Suprapubic skin (tissue), 4 donors: ENCODE data around the gene RUSC1. TPM values are rescaled to one million over a fixed set of nuclear protein-coding genes. Genes with fewer than 3 reads are reported as not detected.
A peak's percentile ranks its signal among the peaks of the same experiment; 100 is the strongest.

ENCODE experiments used
- DNase-seq, 2 donors: peaks; one replicate each; pipeline ENCODE4 v3.0.0-alpha.2; 2019; ENCODE audit warnings: low spot score in 2 of 2
- H3K27ac ChIP-seq: fragments of 200-600 bp; sonication (generic); one replicate; pipeline ENCODE4 v1.5.1; 2019
- H3K27me3 ChIP-seq: fragments of 200-600 bp; sonication (generic); one replicate; pipeline ENCODE4 v1.5.1; 2019
- H3K36me3 ChIP-seq: fragments of 200-600 bp; sonication (generic); one replicate; pipeline ENCODE4 v1.5.1; 2019
- H3K4me1 ChIP-seq: fragments of 200-600 bp; sonication (generic); one replicate; pipeline ENCODE4 v1.5.1; 2019
- H3K4me3 ChIP-seq: fragments of 200-600 bp; sonication (generic); one replicate; pipeline ENCODE4 v1.5.1; 2019; ENCODE audit warnings: mild to moderate bottlenecking
- H3K9me3 ChIP-seq: fragments of 200-600 bp; sonication (generic); one replicate; pipeline ENCODE4 v1.5.1; 2019
- CTCF ChIP-seq, 2 donors: fragments of 200-600 bp in 1 of 2; fragments of 450-650 bp in 1 of 2; sonication (generic) in 1 of 2; IDR thresholded peaks; one replicate each; pipeline ENCODE4 v1.5.1; 2016 to 2019; ENCODE audit warnings: antibody characterized with exemption in 2 of 2, mild to moderate bottlenecking in 1 of 2, moderate library complexity in 1 of 2
- EP300 ChIP-seq: sonication (generic); formaldehyde crosslinking; IDR thresholded peaks from one replicate; pipeline ENCODE4 v1.6.1; 2017; ENCODE audit warnings: antibody characterized with exemption
- POLR2A ChIP-seq, 2 donors: fragments of 450-650 bp; IDR thresholded peaks; one replicate each; pipeline ENCODE4 v1.6.1; 2017; ENCODE audit warnings: antibody characterized with exemption in 2 of 2, mild to moderate bottlenecking in 2 of 2, moderate library complexity in 2 of 2
- POLR2AphosphoS5 ChIP-seq, 3 donors: sonication (generic); formaldehyde crosslinking; IDR thresholded peaks; one replicate each; pipeline ENCODE4 v1.6.1; 2017; ENCODE audit warnings: antibody characterized with exemption in 3 of 3
- WGBS: methylation state at CpG from one replicate; pipeline ENCODE4 v1.1.5; 2018; 5-methylcytosine and 5-hydroxymethylcytosine counted together
- total RNA-seq, 4 donors: library from RNA; depleted of rRNA; stranded (reverse); fragments of >200 nt; gene quantifications; one replicate each; pipeline ENCODE4 v1.1.0, GENCODE V29; 2016

RUSC1 gene
- total RNA-seq, 4 donors from 2014 or later, result 34.2 to 51.5 (median 42.8) TPM

GRCh38 chr1:155342842-155343241 is 22.1 kb downstream of the RUSC1 start:
- no peaks in the 10 kb centered on the region for H3K4me1 ChIP-seq
- DNase-seq, result no peak

GRCh38 chr1:155352631-155353030 is 31.9 kb downstream of the RUSC1 start:
- H3K4me3 ChIP-seq, result no peak overlapping the region
- no peaks in the 10 kb centered on the region for H3K27me3 ChIP-seq
- H3K9me3 ChIP-seq, result no peaks in the 10 kb centered on the region
- H3K4me1 ChIP-seq, result peaks cover 6% of the 10 kb centered on the region
- TF ChIP-seq POLR2AphosphoS5 (IDR thresholded peaks at IDR 0.05), result no peak
- TF ChIP-seq EP300, result no peak
- TF ChIP-seq CTCF (IDR thresholded peaks at IDR 0.05), result no peak
- TF ChIP-seq POLR2A (IDR thresholded peaks at IDR 0.05), result no peak
- 57% methylated on average over 6 of the region's 6 CpGs for WGBS
- H3K27ac ChIP-seq, result no peak overlapping the region
- peaks cover 93% of the 10 kb centered on the region for H3K36me3 ChIP-seq
- DNase-seq, result no peak

More at GRCh38 chr1:155342842-155343241, 22.1 kb downstream of the RUSC1 start:
- H3K9me3 ChIP-seq, result no peaks in the 10 kb centered on the region
- 85% methylated on average over 3 of the region's 3 CpGs for WGBS
- no peak overlapping the region for H3K27ac ChIP-seq
- H3K36me3 ChIP-seq, result peaks cover 99% of the 10 kb centered on the region
- H3K27me3 ChIP-seq, result no peaks in the 10 kb centered on the region
- no peak overlapping the region for H3K4me3 ChIP-seq
- no peak for TF ChIP-seq CTCF (IDR thresholded peaks at IDR 0.05)
- no peak for TF ChIP-seq POLR2AphosphoS5 (IDR thresholded peaks at IDR 0.05)
- TF ChIP-seq EP300, result no peak
- no peak for TF ChIP-seq POLR2A (IDR thresholded peaks at IDR 0.05)

- TF ChIP-seq CTCF (IDR thresholded peaks at IDR 0.05) (no peak), POLR2A (IDR thresholded peaks at IDR 0.05) (no peak), POLR2AphosphoS5 (IDR thresholded peaks at IDR 0.05) (no peak), EP300 (no peak)
- Histone ChIP-seq H3K4me3 (no peak overlapping the region), H3K27me3 (no peaks in the 10 kb centered on the region), H3K27ac (no peak overlapping the region), H3K4me1 (no peaks in the 10 kb centered on the region), H3K36me3 (peaks cover 64% of the 10 kb centered on the region), H3K9me3 (no peaks in the 10 kb centered on the region)
- DNase-seq, result no peak
- WGBS, result 84% methylated on average over 1 of the region's 1 CpG
Observed at GRCh38 chr1:155360051-155360450, 39.4 kb downstream of the RUSC1 start.

DNA sequence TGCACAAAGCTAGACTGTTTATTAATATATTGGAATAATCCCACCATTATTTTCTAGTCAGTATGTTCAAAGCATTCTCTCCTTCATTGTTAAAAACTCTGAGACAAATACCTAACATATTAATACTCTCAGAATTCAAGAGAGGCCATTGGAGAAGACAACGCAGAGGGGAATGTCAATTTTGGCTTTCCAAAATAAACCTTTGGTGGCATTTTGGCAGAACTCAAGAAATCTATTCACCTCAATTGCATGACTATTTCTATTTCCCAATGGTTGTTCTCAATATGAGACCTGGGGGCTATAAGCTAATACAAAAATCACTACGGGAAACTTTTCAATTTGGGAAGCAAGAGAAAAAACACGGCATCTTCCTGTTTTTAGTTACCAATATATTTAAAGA is 58.5 kb downstream of the RUSC1 start:
- peaks cover 65% of the 10 kb centered on the region for H3K36me3 ChIP-seq
- DNase-seq, result no peak
- no peaks in the 10 kb centered on the region for H3K9me3 ChIP-seq
- H3K27ac ChIP-seq, result no peak overlapping the region
- TF ChIP-seq EP300, result no peak
- TF ChIP-seq POLR2AphosphoS5 (IDR thresholded peaks at IDR 0.05), result no peak
- TF ChIP-seq CTCF (IDR thresholded peaks at IDR 0.05), result no peak
- no peak for TF ChIP-seq POLR2A (IDR thresholded peaks at IDR 0.05)
- peaks cover 17% of the 10 kb centered on the region for H3K4me1 ChIP-seq
- WGBS, result 38% methylated on average over 3 of the region's 3 CpGs
- no peaks in the 10 kb centered on the region for H3K27me3 ChIP-seq
- peak overlapping the region; percentile 16 for H3K4me3 ChIP-seq

DNA sequence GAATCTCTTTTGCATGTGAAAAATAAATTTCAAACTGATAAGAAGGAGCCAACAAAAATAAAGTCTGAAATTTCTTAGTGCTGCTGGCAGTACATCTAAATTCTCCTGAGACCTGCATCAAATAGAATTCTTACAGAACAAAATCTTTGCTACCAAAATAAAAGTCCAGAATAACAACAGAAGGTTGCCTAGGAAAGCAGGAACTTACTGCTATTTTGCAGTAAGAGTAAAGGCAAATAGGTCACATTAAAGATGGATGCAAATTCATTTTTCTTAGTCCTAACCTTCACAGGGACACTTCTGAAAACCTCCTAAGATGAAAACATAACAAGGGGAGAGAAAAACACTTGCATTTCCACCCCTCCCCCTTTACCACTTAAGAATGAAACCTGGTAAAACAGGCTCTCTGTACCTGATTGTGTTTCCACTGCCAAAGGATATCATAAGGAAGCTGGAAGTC is 59.0 kb downstream of the RUSC1 start:
- no peak for TF ChIP-seq EP300
- no peak for TF ChIP-seq POLR2AphosphoS5 (IDR thresholded peaks at IDR 0.05)
- TF ChIP-seq CTCF (IDR thresholded peaks at IDR 0.05), result no peak
- TF ChIP-seq POLR2A (IDR thresholded peaks at IDR 0.05), result no peak
- Histone ChIP-seq H3K9me3 (no peaks in the 10 kb centered on the region), H3K27me3 (no peaks in the 10 kb centered on the region), H3K4me3 (peak overlapping the region; percentile 16), H3K36me3 (peaks cover 60% of the 10 kb centered on the region), H3K4me1 (peaks cover 17% of the 10 kb centered on the region), H3K27ac (peak overlapping the region; percentile 33)
- DNase-seq, result no peak

Other genes with a start within 250 kb of the RUSC1 start
- gene EFNA3, start 242.1 kb upstream of the RUSC1 start, total RNA-seq, result 100 to 1,000 TPM in 1 of 4 donors, 10 to 100 TPM in 3; 28.8 to 104 (median 77.6) TPM
- gene EFNA1, start 193.0 kb upstream of the RUSC1 start, total RNA-seq, result 100 to 1,000 TPM in 3 of 4 donors, 10 to 100 TPM in 1; 88.9 to 198 (median 120) TPM
- gene SLC50A1, start 185.0 kb upstream of the RUSC1 start, total RNA-seq, result 10 to 100 TPM; 27.9 to 56.1 (median 32.6) TPM
- gene DPM3, start 180.4 kb upstream of the RUSC1 start, total RNA-seq, result 10 to 100 TPM; 23.7 to 43.7 (median 30.2) TPM
- gene KRTCAP2, start 147.6 kb upstream of the RUSC1 start, total RNA-seq, result 100 to 1,000 TPM in 2 of 4 donors, 10 to 100 TPM in 2; 77.1 to 180 (median 113) TPM
- gene TRIM46, start 147.0 kb upstream of the RUSC1 start, total RNA-seq, result under 1 TPM in 2 of 4 donors, not detected in 2; 0.34 to 0.80 TPM
- 10 to 100 TPM; 21.4 to 90.8 (median 26.7) TPM for gene THBS3, start 113.0 kb upstream of the RUSC1 start, total RNA-seq
- 10 to 100 TPM; 19.8 to 51.7 (median 36.9) TPM for gene MTX1, start 112.2 kb upstream of the RUSC1 start, total RNA-seq
- gene ENTREP3, start 65.4 kb upstream of the RUSC1 start, total RNA-seq, result 10 to 100 TPM; 23.6 to 32.1 (median 25.7) TPM
- gene SCAMP3, start 58.5 kb upstream of the RUSC1 start, total RNA-seq, result 10 to 100 TPM; 45.1 to 73.3 (median 67.6) TPM
- 10 to 100 TPM; 27.6 to 72.3 (median 36.2) TPM for gene CLK2, start 47.4 kb upstream of the RUSC1 start, total RNA-seq
- gene HCN3, start 43.4 kb upstream of the RUSC1 start, total RNA-seq, result 10 to 100 TPM in 3 of 4 donors, 1 to 10 TPM in 1; 6.6 to 12.8 (median 10.4) TPM
- 1 to 10 TPM in 3 of 4 donors, under 1 TPM in 1; 0.24 to 2.5 (median 2.1) TPM for gene PKLR, start 19.5 kb upstream of the RUSC1 start, total RNA-seq
- gene FDPS, start 12.0 kb upstream of the RUSC1 start, total RNA-seq, result 100 to 1,000 TPM; 110 to 194 (median 147) TPM
- gene ASH1L, start 241.9 kb downstream of the RUSC1 start, total RNA-seq, result 100 to 1,000 TPM in 1 of 4 donors, 10 to 100 TPM in 3; 51.9 to 121 (median 66.2) TPM